NCI-H2107 treated with DMSO at 0.1 percent for 48 hours (cell line): ENCODE results near the gene CPEB1.

Experiments
- DNase-seq: peaks from one replicate; lab custom pipeline; 2025; ENCODE audit not compliant: unreplicated experiment; lab: John Stamatoyannopoulos, UW

CPEB1 gene

GRCh38 chr15:82647045-82647834 lies at the start of gene CPEB1:
Gene CPEB1, minus strand, starts transcription at chr15:82647363. Its CDS starts 18,904 bp downstream, at chr15:82628459.
- DNase-seq = no peak

- no peak for DNase-seq
Measured at GRCh38 chr15:82692171-82692570, 45.0 kb upstream of the CPEB1 start.

- no peak for DNase-seq
Measured at GRCh38 chr15:82689147-82689546, 42.0 kb upstream of the CPEB1 start.

GRCh38 chr15:82688691-82689090 lies 41.5 kb upstream of the CPEB1 start:
- DNase-seq = no peak

GRCh38 chr15:82681371-82681770 lies 34.2 kb upstream of the CPEB1 start:
- no peak for DNase-seq

GRCh38 chr15:82680200-82681102 lies 33.3 kb upstream of the CPEB1 start:
- DNase-seq = peak; percentile 6

GRCh38 chr15:82679626-82680199 lies 32.5 kb upstream of the CPEB1 start:
- DNase-seq = no peak

GRCh38 chr15:82677720-82678323 lies 30.7 kb upstream of the CPEB1 start:
- DNase-seq = no peak

GRCh38 chr15:82674873-82675272 lies 27.7 kb upstream of the CPEB1 start:
- DNase-seq = no peak

GRCh38 chr15:82670699-82671098 lies 23.5 kb upstream of the CPEB1 start:
- DNase-seq = no peak

GRCh38 chr15:82666606-82667005 lies 19.4 kb upstream of the CPEB1 start:
- no peak for DNase-seq

GRCh38 chr15:82664021-82664420 lies 16.9 kb upstream of the CPEB1 start:
- DNase-seq = no peak

- DNase-seq = no peak
Measured at GRCh38 chr15:82663186-82663600, 16.0 kb upstream of the CPEB1 start.

- no peak for DNase-seq
Measured at GRCh38 chr15:82662641-82663040, 15.5 kb upstream of the CPEB1 start.

GRCh38 chr15:82660378-82660777 lies 13.2 kb upstream of the CPEB1 start:
- no peak for DNase-seq

- DNase-seq = no peak
Measured at GRCh38 chr15:82656641-82657266, 9.6 kb upstream of the CPEB1 start.

GRCh38 chr15:82655606-82656005 lies 8.4 kb upstream of the CPEB1 start:
- DNase-seq = no peak

- DNase-seq = no peak
Measured at GRCh38 chr15:82653483-82654168, 6.5 kb upstream of the CPEB1 start.

GRCh38 chr15:82651708-82652107 lies 4.5 kb upstream of the CPEB1 start:
- no peak for DNase-seq

GRCh38 chr15:82650046-82650670 lies 3.0 kb upstream of the CPEB1 start:
- no peak for DNase-seq
